ENCODE results near the gene CETN3. TPM values are rescaled to one million over a fixed set of nuclear protein-coding genes. Genes with fewer than 3 reads are reported as not detected.

CETN3 gene
- total and polyA plus RNA-seq, 9 of the 15 experiments (the other 6 are each of a cell fraction or from before 2014, with no cell fraction given): 43.3 to 113 (median 82.4) TPM

DNA sequence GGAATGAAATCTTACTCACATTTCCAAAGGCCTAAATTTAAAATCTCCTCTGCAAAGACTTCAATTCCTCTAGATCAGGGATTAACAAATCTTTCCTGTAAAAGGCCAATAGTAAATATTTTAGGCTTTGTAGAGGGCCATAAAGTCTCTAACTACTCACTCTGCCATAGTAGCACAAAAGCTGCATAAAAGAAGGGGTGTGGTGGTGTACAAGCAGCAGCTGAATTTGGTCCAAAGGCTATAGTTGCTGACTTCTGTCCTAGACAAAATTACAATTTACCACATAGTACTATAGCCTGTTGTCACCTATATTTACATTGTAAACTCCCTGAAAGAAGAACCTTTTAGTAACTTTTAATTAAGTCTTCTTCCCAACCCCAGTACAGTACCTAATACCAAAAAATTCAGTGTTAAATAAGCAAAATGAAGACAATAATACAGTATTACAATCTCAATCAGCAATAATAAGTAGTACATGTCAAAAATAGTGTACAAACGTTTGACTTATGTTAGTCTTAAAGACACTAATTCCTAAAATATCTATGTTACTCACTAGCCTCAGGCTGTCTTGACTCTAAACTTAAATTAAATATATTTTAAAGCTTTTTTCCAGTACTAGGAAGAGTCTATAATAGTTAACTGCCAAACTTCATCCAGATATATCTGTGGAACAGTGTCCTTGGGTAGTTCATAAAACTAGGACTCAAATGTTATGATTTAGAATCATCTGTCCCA, 6.9 kb downstream of the CETN3 start:
- no peak for TF ChIP-seq CREB3 (tag; conservative IDR thresholded peaks at IDR 0.05; ENCODE audit: low read depth)
- TF ChIP-seq GABPB1 (CRISPR knock-in tag; IDR thresholded peaks at IDR 0.05): no peak
- TF ChIP-seq CXXC5 (CRISPR knock-in tag; IDR thresholded peaks at IDR 0.05): no peak
- TF ChIP-seq POLR3G (IDR thresholded peaks at IDR 0.05; ENCODE audit: extremely low read depth, insufficient read length, insufficient replicate concordance): no peak
- TF ChIP-seq CREM (IDR thresholded peaks at IDR 0.05; ENCODE audit: low read depth): no peak
- TF ChIP-seq, protein P1, sequence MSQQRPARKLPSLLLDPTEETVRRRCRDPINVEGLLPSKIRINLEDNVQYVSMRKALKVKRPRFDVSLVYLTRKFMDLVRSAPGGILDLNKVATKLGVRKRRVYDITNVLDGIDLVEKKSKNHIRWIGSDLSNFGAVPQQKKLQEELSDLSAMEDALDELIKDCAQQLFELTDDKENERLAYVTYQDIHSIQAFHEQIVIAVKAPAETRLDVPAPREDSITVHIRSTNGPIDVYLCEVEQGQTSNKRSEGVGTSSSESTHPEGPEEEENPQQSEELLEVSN (IDR thresholded peaks at IDR 0.05; ENCODE audit: borderline replicate concordance in 1 of 2, extremely low read depth in 1 of 2, insufficient read depth in 1 of 2, insufficient read length in 1 of 2, low read depth in 1 of 2, low read length in 1 of 2, poor library complexity in 1 of 2, severe bottlenecking in 1 of 2): no peak
- TF ChIP-seq BACH1 (tag; IDR thresholded peaks at IDR 0.05): no peak
- TF ChIP-seq HDGF (IDR thresholded peaks at IDR 0.05): no peak
- no peak for TF ChIP-seq MBD2 (IDR thresholded peaks at IDR 0.05; ENCODE audit: borderline replicate concordance, low read depth)
- TF ChIP-seq MYNN (IDR thresholded peaks at IDR 0.05): no peak
- TF ChIP-seq MYNN (CRISPR knock-in tag; IDR thresholded peaks at IDR 0.05): no peak
- no peak for TF ChIP-seq KDM2B (CRISPR knock-in tag; IDR thresholded peaks at IDR 0.05)
- no peak for TF ChIP-seq CHD1 (IDR thresholded peaks at IDR 0.05; ENCODE audit: low read length)
- no peak for TF ChIP-seq SMC3 (conservative IDR thresholded peaks at IDR 0.05; ENCODE audit: insufficient read depth, low read depth, low read length)
- no peak for TF ChIP-seq FOXA3 (CRISPR knock-in tag; conservative IDR thresholded peaks at IDR 0.05 in 1 of 2, IDR thresholded peaks at IDR 0.05 in 1 of 2)
- TF ChIP-seq MEF2D (tag; conservative IDR thresholded peaks at IDR 0.05; ENCODE audit: low read depth): no peak
- no peak for TF ChIP-seq ARID2 (IDR thresholded peaks at IDR 0.05)
- H3K27ac ChIP-seq (ENCODE audit: extremely low read depth, low read depth, low read length): no peak overlapping the region

More for the DNA sequence above, 6.9 kb downstream of the CETN3 start:
- no peaks in the 10 kb centered on the region for H3K9me1 ChIP-seq (ENCODE audit: control insufficient read depth, insufficient read depth, low read length)
- intact Hi-C loops (cut with micrococcal nuclease): no loop called here
- no peaks in the 10 kb centered on the region for H3K27me3 ChIP-seq (ENCODE audit: control insufficient read depth in 2 of 2, insufficient read depth in 2 of 2, low read length in 2 of 2)
- POLR2A ChIA-PET: no interaction called here
- H3K4me1 ChIP-seq (replicated peaks in 1 of 2; ENCODE audit: control insufficient read depth in 2 of 2, insufficient read depth in 2 of 2, low read length in 2 of 2): no peaks in the 10 kb centered on the region; a peak in 1 of 5 replicates
- CTCF ChIA-PET (ENCODE audit: low intra/inter-chr PET ratio): no interaction called here
- H4K20me1 ChIP-seq (replicated peaks; ENCODE audit: control insufficient read depth, insufficient read depth, low read length): no peaks in the 10 kb centered on the region
- no peak overlapping the region for H3K4me2 ChIP-seq (ENCODE audit: insufficient read depth, low read length)
- no TSS peak for BruUV-seq (replicated peaks)
- H3K9me3 ChIP-seq (replicated peaks; ENCODE audit: control insufficient read depth, insufficient read depth, low read depth, low read length): no peaks in the 10 kb centered on the region
- 53% methylated on average over 1 of the region's 1 CpG for WGBS (ENCODE audit: insufficient coverage, low coverage, missing lambda C conversion rate)
- no peak for ATAC-seq
- no peak overlapping the region for H2AFZ ChIP-seq (ENCODE audit: low read depth, low read length)
- H3K4me3 ChIP-seq: no peak overlapping the region
- in situ Hi-C loops (cut with MboI): no loop called here
- peaks cover 80% of the 10 kb centered on the region for H3K36me3 ChIP-seq (ENCODE audit: control insufficient read depth, insufficient read depth, low read length)
- FAIRE-seq: no peak
- H3K9ac ChIP-seq (ENCODE audit: insufficient read depth in 1 of 2, low read depth in 2 of 2, low read length in 2 of 2): no peak overlapping the region
- no peak for DNase-seq (ENCODE audit: extremely low read depth in 1 of 4, low spot score in 3 of 4)
- H3K79me2 ChIP-seq (ENCODE audit: control insufficient read depth, insufficient read depth, low read length): peaks cover 44% of the 10 kb centered on the region

All from K562 (cell line).